HepG2 (cell line): ENCODE measurements around the gene SMARCC1. TPM values are rescaled to one million over a fixed set of nuclear protein-coding genes. Genes with fewer than 3 reads are reported as not detected.

Source experiments
- ARID5B ChIP-seq: IDR thresholded peaks from 2 replicates; pipeline ENCODE4 v1.4.0; 2020; ENCODE audit warnings: mild to moderate bottlenecking, missing genetic modification reagents
- ATM ChIP-seq: fragments of 450-650 bp; IDR thresholded peaks from 2 replicates; pipeline ENCODE4 v1.7.1; 2017; ENCODE audit warnings: mild to moderate bottlenecking, borderline replicate concordance
- CHD4 ChIP-seq: fragments of 200-600 bp; sonication (generic); IDR thresholded peaks from 2 replicates; pipeline ENCODE4 v1.7.0; 2017; ENCODE audit warnings: mild to moderate bottlenecking, low read length, borderline replicate concordance
- HMG20B ChIP-seq: conservative IDR thresholded peaks from 2 replicates; pipeline ENCODE4 v1.6.1; 2016; ENCODE audit warnings: missing genetic modification reagents, missing compliant biosample characterization
- MAFG ChIP-seq: sonication (generic); formaldehyde crosslinking; IDR thresholded peaks from 2 replicates; pipeline ENCODE4 v1.5.1; 2020; ENCODE audit warnings: mild to moderate bottlenecking, missing genetic modification reagents
- RBFOX2 ChIP-seq: fragments of 200-400 bp; formaldehyde crosslinking; IDR thresholded peaks from 2 replicates; pipeline ENCODE4 v1.6.1; 2017; ENCODE audit warnings: low read depth, mild to moderate bottlenecking, low read length
- SSRP1 ChIP-seq: IDR thresholded peaks from 2 replicates; pipeline ENCODE4 v1.6.1; 2016; ENCODE audit warnings: control low read depth
- STAT5B ChIP-seq: sonication (generic); formaldehyde crosslinking; IDR thresholded peaks from 2 replicates; pipeline ENCODE4 v1.4.0; 2020; ENCODE audit warnings: missing genetic modification reagents
- ZFP36L1 ChIP-seq: sonication (generic); formaldehyde crosslinking; IDR thresholded peaks from 2 replicates; pipeline ENCODE4 v1.8.0; 2022; ENCODE audit warnings: mild to moderate bottlenecking, missing genetic modification reagents, moderate library complexity
- ZNF10 ChIP-seq: sonication (generic); formaldehyde crosslinking; IDR thresholded peaks from 2 replicates; pipeline ENCODE4 v1.4.0; 2020; ENCODE audit warnings: mild to moderate bottlenecking, low read depth, missing genetic modification reagents, borderline replicate concordance
- ZNF33A ChIP-seq: sonication (generic); formaldehyde crosslinking; IDR thresholded peaks from 2 replicates; pipeline ENCODE4 v1.5.1; 2020; ENCODE audit warnings: missing genetic modification reagents, mild to moderate bottlenecking, moderate library complexity, borderline replicate concordance
- ZNF407 ChIP-seq: sonication (generic); formaldehyde crosslinking; IDR thresholded peaks from one replicate; pipeline ENCODE4 v1.5.1; 2020; ENCODE audit warnings: mild to moderate bottlenecking, missing genetic modification reagents; ENCODE audit errors: not compliant biosample characterization
- polyA plus RNA-seq, 8 experiments: library from polyadenylated mRNA; depleted of rRNA in 3 of 8; stranded (reverse) in 7 of 8; unstranded in 1 of 8; fragments of >200 nt; fragmentation: Illumina TruSeq in 4 of 8; extraction: Trizol in 4 of 8; gene quantifications; 2 replicates each; pipeline versions ENCODE4 v1.2.1 to v1.2.3, GENCODE V29; 2011 to 2016; ENCODE audit warnings: low read depth in 4 of 8, missing spikeins in 1 of 8, mixed read lengths in 1 of 8; ENCODE audit not compliant: insufficient read depth in 1 of 8
- total RNA-seq, 5 experiments: library from RNA; depleted of rRNA; stranded (reverse); fragments of >200 nt; fragmentation: Illumina TruSeq; extraction: Trizol; gene quantifications; 2 replicates each; pipeline ENCODE4 v1.2.3, GENCODE V29; 2016; ENCODE audit warnings: low read depth in 1 of 5
- TF ChIP-seq, protein P1 (sequence below): sonication (generic); formaldehyde crosslinking; IDR thresholded peaks from 2 replicates; pipeline ENCODE4 v1.5.0; 2020; ENCODE audit warnings: missing genetic modification reagents

The SMARCC1 gene
- total and polyA plus RNA-seq, 2 of the 13 experiments (the other 11 are each of a cell fraction or from before 2014, with no cell fraction given): 47.9 to 58.4 TPM

DNA sequence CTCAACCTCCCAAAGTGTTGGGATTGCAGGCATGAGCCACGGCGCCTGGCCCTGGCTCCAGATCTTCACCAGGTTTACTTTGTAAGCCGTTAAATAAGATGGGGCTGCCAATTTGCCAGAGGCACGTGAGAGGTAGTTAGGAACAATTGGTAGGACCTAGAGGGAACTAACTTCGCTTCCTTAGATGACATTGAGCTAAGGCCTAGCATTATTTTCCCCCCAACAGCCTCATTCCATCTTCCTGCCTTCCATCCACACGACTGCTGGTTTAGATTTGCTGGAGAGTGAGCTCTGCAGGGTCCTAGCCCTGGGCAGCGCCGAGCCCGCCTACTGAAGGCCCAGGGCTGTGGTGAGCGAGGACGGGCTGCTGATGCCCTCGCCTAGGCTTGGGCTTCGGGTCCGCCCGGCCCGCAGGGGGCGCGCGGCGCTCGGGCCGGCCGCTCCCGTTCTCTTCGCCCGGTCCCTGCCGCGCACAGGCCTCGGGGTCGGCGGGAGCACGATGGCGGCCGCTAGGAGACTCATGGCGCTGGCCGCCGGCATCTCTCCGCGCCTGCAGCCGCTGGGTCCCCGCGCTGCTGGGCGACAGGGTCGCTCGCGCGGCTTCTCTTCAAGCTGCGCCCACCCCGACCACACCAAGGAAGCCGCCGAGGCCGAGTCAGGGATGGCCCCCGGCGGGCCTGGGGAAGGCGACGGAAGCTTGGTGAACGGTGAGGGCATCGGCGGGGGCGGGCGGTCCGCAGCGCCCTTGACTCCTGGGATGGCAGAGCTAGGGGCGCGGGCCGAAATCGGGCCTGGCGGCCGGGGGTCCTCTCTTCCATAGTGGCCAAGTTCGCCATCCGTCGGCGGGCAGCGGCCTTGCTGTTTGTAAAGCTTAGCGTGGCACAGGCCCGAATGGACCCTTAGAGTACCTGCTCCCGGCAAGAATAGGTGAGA lies 43.1 kb upstream of the SMARCC1 start (continued):
- TF ChIP-seq ZNF407 (CRISPR knock-in tag) (peak; percentile 56), CHD4 (no peak), ATM (no peak), RBFOX2 (peak; percentile 96), MAFG (CRISPR knock-in tag) (no peak), STAT5B (0 out of 2 replicates have a peak, but pooled peaks have one; percentile 22), ZNF10 (no peak), HMG20B (CRISPR knock-in tag) (no peak; the same call in 1 of the 2 replicates), ZNF33A (CRISPR knock-in tag) (no peak), ARID5B (CRISPR knock-in tag) (peak; percentile 45), SSRP1 (CRISPR knock-in tag) (no peak), ZFP36L1 (peak; percentile 77)
- TF ChIP-seq, protein P1, sequence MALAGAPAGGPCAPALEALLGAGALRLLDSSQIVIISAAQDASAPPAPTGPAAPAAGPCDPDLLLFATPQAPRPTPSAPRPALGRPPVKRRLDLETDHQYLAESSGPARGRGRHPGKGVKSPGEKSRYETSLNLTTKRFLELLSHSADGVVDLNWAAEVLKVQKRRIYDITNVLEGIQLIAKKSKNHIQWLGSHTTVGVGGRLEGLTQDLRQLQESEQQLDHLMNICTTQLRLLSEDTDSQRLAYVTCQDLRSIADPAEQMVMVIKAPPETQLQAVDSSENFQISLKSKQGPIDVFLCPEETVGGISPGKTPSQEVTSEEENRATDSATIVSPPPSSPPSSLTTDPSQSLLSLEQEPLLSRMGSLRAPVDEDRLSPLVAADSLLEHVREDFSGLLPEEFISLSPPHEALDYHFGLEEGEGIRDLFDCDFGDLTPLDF (CRISPR knock-in tag): peak; percentile 81
